ENCODE measurements around the gene TMEM132E.

The TMEM132E gene

DNA sequence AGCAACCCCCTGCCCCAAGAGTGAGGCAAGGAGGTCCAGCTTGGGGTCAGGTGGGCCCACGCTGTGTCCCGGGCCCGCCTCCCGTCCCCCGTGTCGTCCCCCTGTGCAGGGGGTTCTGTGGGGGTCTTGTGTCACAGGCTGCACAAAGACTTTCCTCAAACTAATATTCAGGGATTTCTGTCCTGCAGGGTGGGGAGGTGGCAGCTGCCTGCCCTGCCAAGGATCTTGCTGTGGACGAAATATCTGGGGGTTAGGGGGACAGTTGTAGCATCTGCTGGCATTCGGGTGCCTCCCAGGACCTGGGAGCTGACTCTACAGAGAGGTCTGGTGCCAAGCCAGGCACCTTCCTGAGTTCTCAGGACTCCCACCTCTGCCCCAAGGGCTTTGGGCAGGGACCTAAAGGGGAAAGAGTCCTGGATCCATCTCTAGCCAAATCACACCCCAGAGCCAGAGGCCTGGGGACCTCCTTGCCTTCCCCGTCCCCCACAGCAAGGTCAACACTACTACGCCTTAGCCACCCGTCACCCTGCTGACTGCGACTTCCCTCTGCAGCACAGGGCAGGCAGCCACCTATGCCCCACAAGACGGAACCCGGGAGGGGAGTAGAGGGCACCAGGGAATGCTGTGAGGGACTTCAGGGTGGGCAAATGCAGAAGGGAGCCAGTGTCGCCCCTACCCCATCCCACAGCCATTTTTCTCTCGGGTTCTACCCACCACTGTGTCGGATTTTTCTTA lies 59.3 kb downstream of the TMEM132E start:
- no peak for DNase-seq (ENCODE audit: low read depth)
- no peak for TF ChIP-seq CTCF (conservative IDR thresholded peaks at IDR 0.05; ENCODE audit: low read depth, low read length)
- no peak overlapping the region for H3K4me3 ChIP-seq (ENCODE audit: low read depth, low read length)

- no peak overlapping the region for H3K4me3 ChIP-seq (ENCODE audit: low read depth, low read length)
- TF ChIP-seq CTCF (conservative IDR thresholded peaks at IDR 0.05; ENCODE audit: low read depth, low read length): no peak
- no peak for DNase-seq (ENCODE audit: low read depth)
These were observed 60.5 kb downstream of the TMEM132E start for GRCh38 chr17:34639706-34640425.

DNA sequence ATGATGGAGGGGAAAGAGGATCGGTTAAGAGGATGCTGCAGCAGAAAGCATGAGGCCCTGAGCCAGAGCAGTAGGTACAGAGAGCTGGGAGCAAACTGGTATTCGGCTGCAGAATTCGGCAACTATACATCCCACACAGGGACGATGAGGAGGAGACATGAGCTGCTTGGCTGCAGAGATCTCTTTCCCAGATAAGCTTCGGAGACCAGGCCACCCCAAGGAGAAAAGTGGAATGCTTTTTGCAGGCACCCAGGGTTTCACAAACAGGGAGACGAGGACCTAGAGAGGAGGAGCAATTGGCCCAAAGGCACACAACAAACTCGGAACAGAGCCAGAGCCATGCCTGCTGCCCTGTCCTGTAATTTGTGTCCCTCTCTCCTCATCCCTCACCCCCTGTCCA lies 62.0 kb downstream of the TMEM132E start:
- H3K4me3 ChIP-seq (ENCODE audit: low read depth, low read length): no peak overlapping the region
- TF ChIP-seq CTCF (conservative IDR thresholded peaks at IDR 0.05; ENCODE audit: low read depth, low read length): no peak
- DNase-seq (ENCODE audit: low read depth): no peak

DNA sequence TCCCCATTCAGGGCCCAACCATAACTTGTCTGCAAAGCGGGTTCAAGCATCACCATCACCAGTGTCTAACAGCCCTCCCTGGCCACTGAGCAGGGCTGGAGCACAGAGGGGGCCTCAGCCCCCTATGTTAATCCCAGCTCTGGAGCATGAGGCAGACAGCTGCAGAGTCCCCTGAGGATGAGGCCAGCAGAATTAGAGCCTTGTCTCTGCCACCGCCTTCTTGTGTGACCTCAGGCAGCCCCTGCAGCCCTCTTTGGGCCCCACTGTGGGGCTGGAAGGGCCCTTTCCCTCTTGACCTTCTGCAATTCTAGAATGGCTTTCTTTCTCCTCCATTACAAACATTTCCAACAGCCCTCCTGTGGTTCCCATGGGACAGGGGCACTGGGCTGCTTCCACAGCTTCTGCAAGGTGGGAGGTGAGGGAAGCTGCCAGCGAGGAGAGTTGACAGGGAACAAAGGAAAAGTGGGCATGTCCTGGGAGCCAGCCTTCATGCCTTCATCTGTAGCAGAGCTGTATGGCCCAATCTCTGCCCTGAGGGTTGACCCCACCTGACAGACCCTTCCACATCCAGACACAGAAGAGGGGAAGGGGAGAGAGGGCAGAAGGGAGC lies 65.7 kb downstream of the TMEM132E start:
- no peak for TF ChIP-seq CTCF (conservative IDR thresholded peaks at IDR 0.05; ENCODE audit: low read depth, low read length)
- no peak overlapping the region for H3K4me3 ChIP-seq (ENCODE audit: low read depth, low read length)
- DNase-seq (ENCODE audit: low read depth): no peak

GRCh38 chr17:34645594-34645993 lies 66.2 kb downstream of the TMEM132E start:
- TF ChIP-seq CTCF (conservative IDR thresholded peaks at IDR 0.05; ENCODE audit: low read depth, low read length): no peak
- DNase-seq (ENCODE audit: low read depth): no peak
- H3K4me3 ChIP-seq (ENCODE audit: low read depth, low read length): no peak overlapping the region

DNA sequence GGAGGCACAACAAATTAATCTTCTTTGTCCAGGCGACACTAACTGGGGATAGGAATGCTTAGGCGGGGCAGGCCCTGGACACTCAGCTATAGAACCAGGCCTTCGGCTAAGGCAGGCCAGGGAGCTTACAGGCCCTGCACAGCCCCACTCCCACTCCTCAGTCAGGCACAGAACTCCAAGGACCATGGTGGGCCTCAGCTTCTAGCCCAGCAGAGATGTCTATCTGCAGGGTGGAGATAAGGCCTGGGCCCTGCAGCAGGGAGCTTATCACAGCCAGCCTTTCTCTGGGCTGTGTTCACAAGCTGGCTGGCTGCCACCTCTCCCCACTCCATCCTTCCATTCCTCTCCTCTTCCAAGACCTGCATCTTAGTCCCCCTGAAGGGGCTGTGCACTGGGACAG lies 68.1 kb downstream of the TMEM132E start:
- no peak for DNase-seq (ENCODE audit: low read depth)
- TF ChIP-seq CTCF (conservative IDR thresholded peaks at IDR 0.05; ENCODE audit: low read depth, low read length): no peak
- no peak overlapping the region for H3K4me3 ChIP-seq (ENCODE audit: low read depth, low read length)
